Bronchial epithelial cell (primary cell): ENCODE data around the gene SPTBN4. TPM values are rescaled to one million over a fixed set of nuclear protein-coding genes. Genes with fewer than 3 reads are reported as not detected.

Experiments used
- DNase-seq: peaks from one replicate; pipeline ENCODE4 v3.0.0-alpha.2; 2010; ENCODE audit warnings: low read depth
- FAIRE-seq: peaks from 2 replicates; lab custom pipeline; 2011; peaks lifted over from hg19 to GRCh38; lab: Jason Lieb, UNC
- H3K27me3 ChIP-seq: 2 replicates; pipeline ENCODE4 v1.5.1; 2011; ENCODE audit warnings: low read length; ENCODE audit not compliant: control insufficient read depth, insufficient read depth
- H3K36me3 ChIP-seq: 2 replicates; pipeline ENCODE4 v1.5.1; 2011; ENCODE audit warnings: low read length; ENCODE audit not compliant: control insufficient read depth, insufficient read depth
- H3K4me3 ChIP-seq: 2 replicates; pipeline ENCODE4 v1.5.1; 2011; ENCODE audit warnings: mild to moderate bottlenecking, low read depth, low read length, control low read depth
- total RNA-seq: library from RNA; depleted of rRNA; stranded (reverse); fragments of >200 nt; gene quantifications from 2 replicates; pipeline ENCODE4 v1.2.1, GENCODE V29; 2014
- TF ChIP-seq, protein P1 (sequence below): IDR thresholded peaks from 2 replicates; pipeline ENCODE4 v1.5.1; 2011; ENCODE audit warnings: mild to moderate bottlenecking, moderate library complexity, low read length, control low read depth, inconsistent platforms; ENCODE audit not compliant: insufficient read depth, severe bottlenecking

The SPTBN4 gene
- total RNA-seq, 1 donor from 2014 or later = 0.53 TPM

DNA sequence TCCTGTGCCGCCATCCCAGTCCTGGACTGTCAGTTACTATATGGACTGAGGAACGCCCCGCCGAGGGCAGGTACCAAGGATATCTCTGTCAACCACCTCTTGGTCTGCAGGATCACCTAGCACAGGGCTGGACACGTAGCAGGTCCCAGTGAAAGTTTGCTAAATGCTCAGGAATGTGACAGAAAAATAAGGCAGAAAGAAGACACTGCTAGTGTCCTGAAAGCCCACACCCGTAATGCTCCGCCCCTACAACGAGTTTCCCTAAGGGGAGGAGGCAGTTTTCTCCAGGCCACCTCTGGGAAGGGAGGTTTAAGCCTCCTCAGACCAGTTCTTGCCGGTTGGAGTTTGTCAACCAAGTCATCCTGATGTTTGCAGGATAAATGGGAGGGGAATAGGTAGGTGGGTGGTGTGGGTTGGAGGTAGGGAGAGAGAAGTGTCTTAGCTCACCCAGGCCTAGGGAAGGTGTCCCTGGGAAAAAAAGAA lies 21.0 kb upstream of the SPTBN4 start:
- DNase-seq (peak; percentile 77), FAIRE-seq (peak; percentile 62)
- H3K36me3 ChIP-seq = peaks cover 20% of the 10 kb centered on the region
- H3K27me3 ChIP-seq = no peaks in the 10 kb centered on the region
- no peak overlapping the region for H3K4me3 ChIP-seq
- TF ChIP-seq, protein P1, sequence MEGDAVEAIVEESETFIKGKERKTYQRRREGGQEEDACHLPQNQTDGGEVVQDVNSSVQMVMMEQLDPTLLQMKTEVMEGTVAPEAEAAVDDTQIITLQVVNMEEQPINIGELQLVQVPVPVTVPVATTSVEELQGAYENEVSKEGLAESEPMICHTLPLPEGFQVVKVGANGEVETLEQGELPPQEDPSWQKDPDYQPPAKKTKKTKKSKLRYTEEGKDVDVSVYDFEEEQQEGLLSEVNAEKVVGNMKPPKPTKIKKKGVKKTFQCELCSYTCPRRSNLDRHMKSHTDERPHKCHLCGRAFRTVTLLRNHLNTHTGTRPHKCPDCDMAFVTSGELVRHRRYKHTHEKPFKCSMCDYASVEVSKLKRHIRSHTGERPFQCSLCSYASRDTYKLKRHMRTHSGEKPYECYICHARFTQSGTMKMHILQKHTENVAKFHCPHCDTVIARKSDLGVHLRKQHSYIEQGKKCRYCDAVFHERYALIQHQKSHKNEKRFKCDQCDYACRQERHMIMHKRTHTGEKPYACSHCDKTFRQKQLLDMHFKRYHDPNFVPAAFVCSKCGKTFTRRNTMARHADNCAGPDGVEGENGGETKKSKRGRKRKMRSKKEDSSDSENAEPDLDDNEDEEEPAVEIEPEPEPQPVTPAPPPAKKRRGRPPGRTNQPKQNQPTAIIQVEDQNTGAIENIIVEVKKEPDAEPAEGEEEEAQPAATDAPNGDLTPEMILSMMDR = no peak

DNA sequence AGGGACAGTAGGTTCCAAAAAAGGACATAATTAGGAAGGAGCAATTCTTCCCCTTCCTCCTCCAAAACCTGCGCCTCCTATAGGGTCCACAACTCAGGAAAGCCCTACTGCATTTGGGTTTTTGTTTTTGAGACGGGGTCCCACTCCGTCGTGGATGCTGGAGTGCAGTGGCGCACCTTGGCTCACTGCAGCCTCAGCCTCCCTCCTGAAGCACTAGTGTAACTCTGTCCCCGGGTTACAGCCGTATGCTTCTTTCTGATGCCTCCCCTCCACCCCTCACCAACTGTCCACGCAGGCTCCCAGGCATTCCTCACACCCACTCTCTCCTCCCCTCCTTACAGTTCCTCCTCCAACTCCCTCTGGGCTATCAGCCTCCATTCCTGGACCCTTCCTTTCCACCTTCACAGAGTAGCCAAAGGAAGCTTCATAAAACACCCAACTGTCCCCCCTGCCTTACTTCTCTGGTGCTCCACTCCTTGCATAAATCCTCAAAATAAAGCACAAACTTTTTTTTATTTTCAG lies 20.5 kb upstream of the SPTBN4 start:
- no peak overlapping the region for H3K4me3 ChIP-seq
- TF ChIP-seq, protein P1 = no peak
- DNase-seq (no peak), FAIRE-seq (no peak)
- no peaks in the 10 kb centered on the region for H3K27me3 ChIP-seq
- peaks cover 19% of the 10 kb centered on the region for H3K36me3 ChIP-seq

DNA sequence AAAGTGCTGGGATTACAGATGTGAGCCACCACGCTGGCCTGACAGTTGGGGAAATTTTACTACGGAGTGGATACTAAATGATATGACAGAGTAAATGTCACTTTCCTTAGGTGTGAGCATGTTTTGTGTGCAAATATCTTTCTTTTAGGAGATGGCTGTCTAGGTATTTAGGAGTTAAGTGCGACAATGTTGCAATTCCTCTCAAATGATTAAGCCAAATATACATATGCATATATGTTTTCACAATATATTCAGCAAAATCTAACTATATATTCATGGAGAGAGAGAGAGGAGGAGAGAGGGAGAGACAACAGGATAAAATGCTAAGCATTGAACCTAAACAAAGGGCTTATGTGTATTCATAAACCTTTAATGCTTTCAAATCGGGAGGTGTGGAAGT lies 17.3 kb upstream of the SPTBN4 start:
- no peak overlapping the region for H3K4me3 ChIP-seq
- no peaks in the 10 kb centered on the region for H3K27me3 ChIP-seq
- TF ChIP-seq, protein P1 = no peak
- FAIRE-seq = no peak
- H3K36me3 ChIP-seq = peaks cover 16% of the 10 kb centered on the region
- DNase-seq = no peak

DNA sequence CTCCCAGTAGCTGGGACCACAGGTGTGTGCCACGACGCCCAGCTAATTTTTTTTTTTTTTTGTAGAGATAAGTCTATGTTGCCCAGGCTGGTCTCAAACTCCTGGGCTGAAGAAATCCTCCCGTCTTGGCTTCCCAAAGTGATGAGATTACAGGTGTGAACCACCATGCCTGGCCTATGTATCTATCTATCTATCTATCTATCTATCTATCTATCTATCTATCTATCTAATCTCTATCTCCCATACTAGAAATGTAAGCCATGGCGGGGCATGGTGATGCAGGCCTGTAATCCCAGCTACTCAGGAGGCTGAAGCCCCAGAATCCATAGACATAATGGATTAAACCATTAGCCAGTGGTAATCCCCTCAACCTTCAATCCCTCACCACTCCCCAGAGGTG lies 16.1 kb upstream of the SPTBN4 start:
- H3K27me3 ChIP-seq = no peaks in the 10 kb centered on the region
- FAIRE-seq (no peak), DNase-seq (no peak)
- TF ChIP-seq, protein P1 = no peak
- peaks cover 16% of the 10 kb centered on the region for H3K36me3 ChIP-seq
- no peak overlapping the region for H3K4me3 ChIP-seq

DNA sequence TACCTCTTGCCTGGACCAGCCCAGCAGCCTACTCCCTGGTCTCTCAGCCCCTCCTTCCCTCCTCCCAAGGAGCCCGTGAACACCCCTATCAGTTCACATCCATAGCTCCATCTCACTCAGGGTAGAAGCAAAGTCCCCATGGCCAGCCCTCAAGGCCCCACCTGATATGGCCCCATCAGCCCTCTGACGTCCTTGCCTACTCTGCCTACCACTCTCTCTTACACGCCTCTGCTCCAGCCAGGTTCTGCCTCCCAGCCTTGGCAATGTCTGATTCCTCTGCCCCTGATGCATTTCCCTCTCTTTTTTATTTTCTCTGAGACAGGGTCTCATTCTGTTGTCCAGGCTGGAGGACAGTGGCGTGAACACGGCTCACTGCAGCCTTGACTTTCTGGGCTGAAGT lies 14.8 kb upstream of the SPTBN4 start:
- Histone ChIP-seq H3K27me3 (no peaks in the 10 kb centered on the region), H3K4me3 (no peak overlapping the region), H3K36me3 (peaks cover 16% of the 10 kb centered on the region)
- DNase-seq = no peak
- TF ChIP-seq, protein P1 = no peak
- FAIRE-seq = peak; percentile 7
